Esophagus muscularis mucosa (tissue), 3 donors: ENCODE results near the gene TTC27.
"Not testable (repeated sequence)": the region's sequence is repeated elsewhere in the genome, so short reads cannot be mapped to it uniquely, and the experiment has no call there.

Source experiments
- CTCF ChIP-seq, 3 experiments: fragments of 200-600 bp in 2 of 3; fragments of 450-650 bp in 1 of 3; sonication (generic) in 2 of 3; IDR thresholded peaks; one replicate each; pipeline ENCODE4 v1.5.1; 2017 to 2019; ENCODE audit warnings: antibody characterized with exemption in 3 of 3, mild to moderate bottlenecking in 2 of 3, moderate library complexity in 1 of 3
- POLR2A ChIP-seq: fragments of 450-650 bp; IDR thresholded peaks from one replicate; pipeline ENCODE4 v1.6.1; 2017; ENCODE audit warnings: antibody characterized with exemption, moderate library complexity, mild to moderate bottlenecking, low read depth

- TF ChIP-seq POLR2A; CTCF (IDR thresholded peaks at IDR 0.05): not testable (repeated sequence)
Observed at GRCh38 chr2:32866462-32866861, 238.6 kb downstream of the TTC27 start.
